GM06990 (cell line): ENCODE data around the gene CD151.

Experiments
- DNase-seq: peaks from one replicate; pipeline ENCODE4 v3.0.0-alpha.2; 2011; ENCODE audit not compliant: insufficient read length; ENCODE audit errors: extremely low read depth
- H3K27me3 ChIP-seq: replicated peaks from 2 replicates; pipeline ENCODE4 v1.6.0; 2011; ENCODE audit warnings: low read length; ENCODE audit not compliant: control insufficient read depth, insufficient read depth
- H3K36me3 ChIP-seq: 2 replicates; pipeline ENCODE4 v1.5.1; 2011; ENCODE audit warnings: low read length; ENCODE audit not compliant: control insufficient read depth, insufficient read depth
- H3K4me3 ChIP-seq: replicated peaks from 2 replicates; pipeline ENCODE4 v1.5.1; 2011; ENCODE audit warnings: low read depth, mild to moderate bottlenecking, control low read depth, low read length
- TF ChIP-seq, protein P1 (sequence below): IDR thresholded peaks from 2 replicates; pipeline ENCODE4 v1.5.1; 2011; ENCODE audit warnings: low read length, control low read depth, mild to moderate bottlenecking, inconsistent platforms; ENCODE audit not compliant: insufficient read depth, poor library complexity, severe bottlenecking

The CD151 gene

DNA sequence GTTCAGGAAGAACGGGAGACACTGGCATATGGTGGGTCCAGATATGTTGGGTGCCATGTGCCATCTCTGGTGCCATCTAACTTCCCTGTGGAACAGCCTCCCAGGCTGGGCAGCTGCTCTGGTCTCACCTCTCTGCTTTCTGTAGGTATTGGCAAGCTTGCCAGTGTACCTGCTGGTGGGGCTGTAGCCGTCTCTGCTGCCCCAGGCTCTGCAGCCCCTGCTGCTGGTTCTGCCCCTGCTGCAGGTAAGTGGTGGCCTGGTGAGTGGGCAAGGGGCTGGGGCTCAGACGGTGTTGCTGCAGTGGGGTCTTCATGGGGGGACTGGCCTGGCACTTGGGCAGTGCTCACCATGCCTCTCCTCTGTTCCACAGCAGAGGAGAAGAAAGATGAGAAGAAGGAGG is 20.4 kb upstream of the CD151 start:
- Histone ChIP-seq H3K36me3 (peaks cover 31% of the 10 kb centered on the region), H3K4me3 (no peak overlapping the region), H3K27me3 (no peaks in the 10 kb centered on the region)
- TF ChIP-seq, protein P1, sequence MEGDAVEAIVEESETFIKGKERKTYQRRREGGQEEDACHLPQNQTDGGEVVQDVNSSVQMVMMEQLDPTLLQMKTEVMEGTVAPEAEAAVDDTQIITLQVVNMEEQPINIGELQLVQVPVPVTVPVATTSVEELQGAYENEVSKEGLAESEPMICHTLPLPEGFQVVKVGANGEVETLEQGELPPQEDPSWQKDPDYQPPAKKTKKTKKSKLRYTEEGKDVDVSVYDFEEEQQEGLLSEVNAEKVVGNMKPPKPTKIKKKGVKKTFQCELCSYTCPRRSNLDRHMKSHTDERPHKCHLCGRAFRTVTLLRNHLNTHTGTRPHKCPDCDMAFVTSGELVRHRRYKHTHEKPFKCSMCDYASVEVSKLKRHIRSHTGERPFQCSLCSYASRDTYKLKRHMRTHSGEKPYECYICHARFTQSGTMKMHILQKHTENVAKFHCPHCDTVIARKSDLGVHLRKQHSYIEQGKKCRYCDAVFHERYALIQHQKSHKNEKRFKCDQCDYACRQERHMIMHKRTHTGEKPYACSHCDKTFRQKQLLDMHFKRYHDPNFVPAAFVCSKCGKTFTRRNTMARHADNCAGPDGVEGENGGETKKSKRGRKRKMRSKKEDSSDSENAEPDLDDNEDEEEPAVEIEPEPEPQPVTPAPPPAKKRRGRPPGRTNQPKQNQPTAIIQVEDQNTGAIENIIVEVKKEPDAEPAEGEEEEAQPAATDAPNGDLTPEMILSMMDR = no peak
- no peak for DNase-seq

DNA sequence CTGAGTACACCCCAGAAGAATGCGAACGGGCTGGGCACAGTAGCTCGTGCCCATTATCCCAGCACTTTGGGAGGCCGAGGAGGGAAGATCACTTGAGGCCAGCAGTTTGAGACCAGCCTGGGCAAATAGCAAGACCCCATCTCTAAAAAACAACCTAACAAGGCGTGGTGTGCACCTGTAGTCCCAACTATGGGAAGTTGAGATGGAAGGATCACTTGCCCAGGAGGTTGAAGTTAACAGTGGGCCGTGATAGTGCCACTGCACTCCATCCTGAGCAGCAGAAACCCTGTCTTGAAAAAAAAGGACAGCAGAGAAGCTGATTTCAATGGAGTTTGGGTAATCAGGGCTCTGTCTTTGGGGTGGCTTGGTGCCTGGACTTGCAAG is 19.7 kb upstream of the CD151 start:
- H3K36me3 ChIP-seq = peaks cover 31% of the 10 kb centered on the region
- no peak for DNase-seq
- no peaks in the 10 kb centered on the region for H3K27me3 ChIP-seq
- TF ChIP-seq, protein P1 = no peak
- no peak overlapping the region for H3K4me3 ChIP-seq

DNA sequence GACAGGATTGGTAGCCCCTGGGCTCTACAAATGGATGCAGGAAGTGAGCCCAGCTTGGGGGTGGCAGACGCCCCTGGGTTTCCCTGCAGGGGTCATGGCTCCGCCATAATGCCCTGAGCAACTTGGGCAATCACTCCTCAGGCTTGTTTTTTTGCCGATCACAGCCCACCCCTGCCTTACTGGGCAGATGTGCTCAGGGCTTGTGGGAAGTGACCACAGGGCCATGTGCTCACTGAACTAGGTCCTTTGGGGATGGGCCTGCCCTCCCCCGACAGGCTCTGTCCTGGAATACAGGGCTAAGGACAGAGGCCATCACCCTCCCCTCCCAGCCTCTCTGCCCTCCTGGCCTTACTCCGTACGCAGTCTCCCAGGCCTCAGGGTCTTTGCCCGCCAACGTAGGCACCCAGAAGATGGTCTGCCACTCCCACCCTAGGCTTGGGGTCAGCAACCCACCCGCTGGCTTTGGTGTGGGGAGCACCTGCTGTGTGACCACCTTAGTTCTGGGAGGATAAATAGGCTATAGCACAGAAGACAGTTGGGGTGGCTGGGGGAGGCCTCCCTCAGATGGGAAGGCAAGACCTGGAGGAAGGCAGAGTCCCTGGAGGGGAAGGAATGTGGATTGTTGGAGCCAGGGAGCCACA is 19.2 kb upstream of the CD151 start:
- no peak for DNase-seq
- peaks cover 31% of the 10 kb centered on the region for H3K36me3 ChIP-seq
- no peak overlapping the region for H3K4me3 ChIP-seq
- TF ChIP-seq, protein P1 = no peak
- H3K27me3 ChIP-seq = no peaks in the 10 kb centered on the region

DNA sequence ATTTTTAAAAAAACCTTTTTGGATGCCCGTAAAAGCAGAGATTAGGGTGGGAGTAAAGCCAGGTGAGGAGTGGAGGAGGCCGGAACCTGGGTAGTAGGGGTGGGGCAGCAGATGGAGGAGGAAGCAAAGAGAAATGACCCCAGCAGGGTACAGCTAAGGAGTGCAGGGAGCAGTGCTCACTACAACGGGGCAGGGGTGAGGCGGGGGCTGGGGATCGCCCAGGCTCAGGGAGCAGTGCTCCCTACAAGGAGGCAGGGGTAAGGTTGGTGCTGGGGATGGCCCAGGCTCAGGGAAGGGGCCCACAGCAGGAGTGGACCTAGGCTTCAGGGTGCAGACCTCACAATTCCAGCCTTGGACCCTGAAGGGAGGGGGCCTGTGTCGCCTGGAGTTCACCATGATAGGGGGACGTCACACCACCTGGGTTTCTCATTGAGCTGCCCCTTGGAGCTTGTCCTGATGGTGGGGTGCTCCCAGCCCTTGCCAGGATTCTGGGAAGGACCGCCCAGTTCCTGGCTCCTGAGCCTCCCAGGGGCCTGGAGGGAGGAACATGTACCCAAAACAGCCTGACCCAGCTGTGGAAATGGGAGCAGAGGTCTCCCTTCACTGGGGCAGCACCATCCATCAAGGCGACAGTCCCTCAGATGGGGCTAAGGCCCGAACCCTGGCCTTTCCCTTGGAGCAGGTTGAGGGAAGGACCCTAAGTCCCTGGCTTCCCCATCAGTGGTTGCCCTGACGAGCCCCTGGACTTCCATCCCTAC is 16.9 kb upstream of the CD151 start:
- DNase-seq = no peak
- peaks cover 31% of the 10 kb centered on the region for H3K36me3 ChIP-seq
- no peaks in the 10 kb centered on the region for H3K27me3 ChIP-seq
- TF ChIP-seq, protein P1 = no peak
- H3K4me3 ChIP-seq = no peak overlapping the region

DNA sequence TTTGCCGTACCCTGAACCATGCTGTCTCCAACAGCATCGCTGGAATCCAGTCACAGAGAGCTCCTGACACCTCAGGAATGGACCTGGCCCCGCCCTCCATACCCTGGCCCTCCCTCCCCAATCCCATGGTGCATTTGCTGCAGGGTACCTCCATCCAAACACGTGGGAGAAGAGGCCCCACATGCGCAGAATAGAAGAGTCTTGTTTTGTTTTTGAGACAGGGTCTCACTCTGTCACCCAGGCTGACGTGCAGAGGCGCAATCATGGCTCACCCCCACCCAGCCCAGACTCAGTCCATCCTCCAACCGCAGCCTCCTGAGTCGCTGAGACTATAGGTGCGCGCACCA is 16.3 kb upstream of the CD151 start:
- Histone ChIP-seq H3K4me3 (no peak overlapping the region), H3K27me3 (no peaks in the 10 kb centered on the region), H3K36me3 (peaks cover 30% of the 10 kb centered on the region)
- no peak for DNase-seq
- TF ChIP-seq, protein P1 = no peak
